Lower leg skin (tissue), 4 donors: ENCODE data around the gene SNTG2. TPM values are rescaled to one million over a fixed set of nuclear protein-coding genes. Genes with fewer than 3 reads are reported as not detected.

Experiments used
- DNase-seq, 2 donors: peaks; one replicate each; pipeline ENCODE4 v3.0.0-alpha.2; 2019; ENCODE audit warnings: low spot score in 2 of 2
- H3K4me3 ChIP-seq: fragments of 200-600 bp; sonication (generic); 2 replicates; pipeline ENCODE4 v1.5.1; 2017; ENCODE audit warnings: mild to moderate bottlenecking, low read depth; ENCODE audit not compliant: poor library complexity, severe bottlenecking
- POLR2A ChIP-seq, 2 donors: fragments of 450-650 bp; IDR thresholded peaks; one replicate each; pipeline ENCODE4 v1.6.1; 2016 to 2017; ENCODE audit warnings: antibody characterized with exemption in 2 of 2, mild to moderate bottlenecking in 1 of 2, moderate library complexity in 1 of 2
- WGBS, 2 donors: methylation state at CpG; one replicate each; pipeline ENCODE4 v1.1.5; 2018; 5-methylcytosine and 5-hydroxymethylcytosine counted together
- intact Hi-C: fragments of 100-400 bp; cut with DNase I; formaldehyde crosslinking; loops from one replicate; pipeline ENCODE4 v1.15.0; 2023; ENCODE audit warnings: low total_unique reads
- total RNA-seq, 4 donors: library from RNA; depleted of rRNA; stranded (reverse); fragments of >200 nt; gene quantifications; one replicate each; pipeline ENCODE4 v1.1.0, GENCODE V29; 2016
- TF ChIP-seq, protein P1 (sequence below), 3 donors: fragments of 450-650 bp; IDR thresholded peaks; one replicate each; pipeline ENCODE4 v1.5.1; 2016; ENCODE audit warnings: antibody characterized with exemption in 3 of 3, mild to moderate bottlenecking in 3 of 3, moderate library complexity in 2 of 3

Gene SNTG2
- total RNA-seq, 4 donors from 2014 or later: 1.4 to 15.3 (median 6.3) TPM

DNA sequence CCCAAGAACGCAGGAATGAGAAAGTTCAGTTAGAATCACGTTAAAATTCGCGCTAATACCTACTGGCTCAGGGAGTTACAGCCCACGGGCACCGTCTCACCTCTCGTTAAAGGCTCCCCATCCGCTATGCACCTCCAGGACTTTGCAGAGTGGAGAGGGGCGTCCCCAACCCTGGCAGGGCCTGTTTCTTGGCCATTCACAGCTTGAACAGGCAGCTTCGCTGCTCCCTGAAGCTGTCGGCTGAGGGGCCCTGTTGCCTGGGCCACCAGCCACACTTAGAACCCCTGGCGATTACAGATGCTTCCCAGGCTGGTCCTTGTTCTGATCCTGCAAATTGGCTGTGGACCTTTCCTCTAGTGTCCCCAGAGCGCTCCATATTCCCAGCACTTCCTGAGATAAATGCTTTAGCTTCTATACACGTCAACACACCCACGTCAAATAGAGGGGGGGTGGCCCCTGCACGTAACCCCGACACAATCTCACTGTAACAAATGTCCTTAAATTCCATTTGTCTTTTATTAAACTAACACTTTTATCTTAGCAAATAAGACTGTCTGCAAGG is 16.8 kb upstream of the SNTG2 start:
- no peak for DNase-seq
- WGBS, 2 donors: 80 to 86% methylated on average over 17 of the region's 17 CpGs
- intact Hi-C loops: no loop called here
- TF ChIP-seq, protein P1, sequence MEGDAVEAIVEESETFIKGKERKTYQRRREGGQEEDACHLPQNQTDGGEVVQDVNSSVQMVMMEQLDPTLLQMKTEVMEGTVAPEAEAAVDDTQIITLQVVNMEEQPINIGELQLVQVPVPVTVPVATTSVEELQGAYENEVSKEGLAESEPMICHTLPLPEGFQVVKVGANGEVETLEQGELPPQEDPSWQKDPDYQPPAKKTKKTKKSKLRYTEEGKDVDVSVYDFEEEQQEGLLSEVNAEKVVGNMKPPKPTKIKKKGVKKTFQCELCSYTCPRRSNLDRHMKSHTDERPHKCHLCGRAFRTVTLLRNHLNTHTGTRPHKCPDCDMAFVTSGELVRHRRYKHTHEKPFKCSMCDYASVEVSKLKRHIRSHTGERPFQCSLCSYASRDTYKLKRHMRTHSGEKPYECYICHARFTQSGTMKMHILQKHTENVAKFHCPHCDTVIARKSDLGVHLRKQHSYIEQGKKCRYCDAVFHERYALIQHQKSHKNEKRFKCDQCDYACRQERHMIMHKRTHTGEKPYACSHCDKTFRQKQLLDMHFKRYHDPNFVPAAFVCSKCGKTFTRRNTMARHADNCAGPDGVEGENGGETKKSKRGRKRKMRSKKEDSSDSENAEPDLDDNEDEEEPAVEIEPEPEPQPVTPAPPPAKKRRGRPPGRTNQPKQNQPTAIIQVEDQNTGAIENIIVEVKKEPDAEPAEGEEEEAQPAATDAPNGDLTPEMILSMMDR (IDR thresholded peaks at IDR 0.05): no peak
- no peak for TF ChIP-seq POLR2A (IDR thresholded peaks at IDR 0.05)
- no peak overlapping the region for H3K4me3 ChIP-seq

DNA sequence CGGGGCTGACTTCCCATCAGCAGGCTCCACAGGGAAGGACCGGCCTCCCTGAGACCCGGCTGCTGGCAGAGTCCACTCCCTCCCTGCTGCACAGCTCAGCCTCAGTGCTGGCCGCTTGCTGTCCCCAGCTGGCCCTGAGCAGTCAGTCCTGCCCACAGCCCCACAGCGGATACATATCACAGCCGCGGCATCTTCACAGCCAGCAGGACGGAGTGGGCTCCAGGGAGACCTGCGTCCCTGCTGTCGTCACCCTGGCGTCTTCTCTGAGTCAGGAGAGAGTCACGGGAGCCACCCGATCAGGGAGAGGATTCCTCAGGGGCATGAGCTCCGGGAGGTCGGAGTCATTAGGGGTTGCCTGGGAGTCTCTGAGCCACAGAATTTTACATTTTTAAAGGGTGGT is 13.1 kb upstream of the SNTG2 start:
- no peak overlapping the region for H3K4me3 ChIP-seq
- DNase-seq: no peak
- TF ChIP-seq, protein P1 (IDR thresholded peaks at IDR 0.05): no peak
- no peak for TF ChIP-seq POLR2A (IDR thresholded peaks at IDR 0.05)
- 79 to 94% methylated on average over 13 to 15 of the region's 15 CpGs for WGBS, 2 donors
- intact Hi-C loops: no loop called here

DNA sequence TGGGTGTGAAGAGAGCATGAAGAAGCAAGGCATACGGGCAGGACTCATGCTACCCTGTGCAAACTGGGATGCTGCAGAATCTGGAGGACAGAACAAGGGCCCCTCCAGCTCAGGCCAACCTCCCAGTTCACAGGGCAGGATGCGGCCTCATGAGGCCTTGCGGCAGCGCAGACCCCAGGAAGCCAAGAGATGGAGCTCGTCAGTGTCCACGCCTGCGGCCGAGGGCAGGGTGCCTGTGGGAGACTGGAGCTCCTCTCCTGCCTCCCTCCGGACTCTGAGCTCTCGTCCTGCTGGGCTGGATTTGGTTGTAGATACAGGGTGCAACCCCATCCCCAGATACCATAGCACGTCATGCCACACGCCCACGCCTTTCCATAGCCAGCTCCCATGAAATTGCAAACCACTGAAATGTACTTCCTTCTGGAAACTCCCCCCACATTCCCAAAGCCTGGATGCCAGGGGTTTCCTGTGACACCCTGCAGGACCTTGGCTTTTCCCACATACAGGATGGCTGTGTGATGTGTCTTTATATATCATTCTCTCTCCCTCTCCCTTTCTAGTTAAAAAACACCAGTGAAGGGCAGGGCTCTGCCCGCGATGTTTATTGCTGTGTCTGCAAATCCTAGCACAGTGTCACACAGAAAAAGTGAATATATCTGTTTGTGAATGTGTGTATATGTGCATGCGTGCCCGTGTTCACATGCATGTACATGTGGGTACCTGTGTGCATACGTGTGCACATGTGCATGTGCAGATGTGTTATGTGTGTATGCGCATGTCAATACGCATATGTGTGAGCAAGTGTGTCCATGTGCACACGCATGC is 12.3 kb upstream of the SNTG2 start:
- H3K4me3 ChIP-seq: no peak overlapping the region
- WGBS, 2 donors: 83 to 91% methylated on average over 21 of the region's 21 CpGs
- DNase-seq: no peak
- intact Hi-C loops: no loop called here
- TF ChIP-seq, protein P1 (IDR thresholded peaks at IDR 0.05): no peak
- TF ChIP-seq POLR2A (IDR thresholded peaks at IDR 0.05): no peak

DNA sequence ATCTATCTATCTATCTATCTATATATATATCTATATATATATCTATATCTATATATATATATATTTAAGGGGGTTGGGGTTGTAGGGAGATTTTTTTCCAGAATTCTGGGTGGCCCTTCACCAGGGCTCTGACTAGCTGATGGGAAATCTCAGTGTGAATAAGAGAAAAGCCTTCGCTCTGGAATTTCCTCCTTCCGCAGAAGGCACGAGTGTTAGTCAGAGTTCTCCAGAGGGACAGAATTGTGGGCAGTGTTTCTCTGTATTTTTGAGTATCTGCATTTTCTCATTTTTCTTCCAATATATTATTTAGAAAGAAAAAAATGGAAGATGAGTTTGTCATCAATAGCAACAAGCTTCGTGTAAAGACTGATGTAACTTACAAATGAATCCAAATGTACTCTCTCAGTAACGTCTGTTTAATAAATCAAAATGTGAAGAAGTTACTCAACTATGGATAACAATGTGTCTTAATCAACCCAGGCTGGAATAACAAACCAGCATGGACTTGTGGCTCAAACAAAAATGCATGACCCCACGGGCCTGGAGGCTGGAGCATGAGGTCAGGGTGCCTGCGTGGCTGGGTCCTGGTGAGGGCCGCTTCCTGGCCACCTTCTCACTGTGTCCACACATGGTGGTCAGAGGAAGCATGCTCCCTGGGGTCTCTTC is 10.6 kb upstream of the SNTG2 start:
- no peak for DNase-seq
- intact Hi-C loops: no loop called here
- no peak for TF ChIP-seq POLR2A (IDR thresholded peaks at IDR 0.05)
- TF ChIP-seq, protein P1 (IDR thresholded peaks at IDR 0.05): no peak
- 64 to 66% methylated on average over 8 of the region's 8 CpGs for WGBS, 2 donors
- H3K4me3 ChIP-seq: no peak overlapping the region

DNA sequence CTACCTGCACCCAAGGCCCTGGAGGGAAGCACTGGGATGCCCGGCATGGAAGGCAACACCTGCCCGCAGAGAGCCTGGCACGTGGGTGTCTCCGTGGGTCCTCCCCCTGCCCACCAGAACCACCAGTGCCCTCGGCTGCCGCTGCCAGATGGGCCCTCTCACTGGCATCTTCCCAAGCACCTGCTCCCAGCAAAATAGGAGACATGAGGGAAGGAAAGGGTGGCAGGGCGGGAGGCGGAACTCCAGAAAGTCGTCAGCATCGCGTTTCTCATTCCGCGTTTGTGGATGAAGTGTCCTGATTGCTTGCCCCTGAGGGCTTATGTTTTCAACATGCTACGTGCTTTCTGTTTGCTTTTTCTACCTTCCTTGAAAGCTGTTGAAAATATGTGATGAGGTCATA is 8.8 kb upstream of the SNTG2 start:
- TF ChIP-seq POLR2A (IDR thresholded peaks at IDR 0.05): no peak
- TF ChIP-seq, protein P1 (IDR thresholded peaks at IDR 0.05): no peak
- H3K4me3 ChIP-seq: no peak overlapping the region
- DNase-seq: no peak
- intact Hi-C loops: no loop called here
- WGBS, 2 donors: 61 to 77% methylated on average over 11 to 14 of the region's 14 CpGs
